IMR-90 (cell line): Measurements from ENCODE around the gene GTF2H1. TPM values are rescaled to one million over a fixed set of nuclear protein-coding genes. Genes with fewer than 3 reads are reported as not detected.

Experiments
- BHLHE40 ChIP-seq: fragments of 150-350 bp; IDR thresholded peaks from 2 replicates; pipeline ENCODE4 v1.6.1; 2016; ENCODE audit warnings: mild to moderate bottlenecking, low read depth, low read length
- CTCF ChIP-seq: conservative IDR thresholded peaks from 2 replicates; pipeline ENCODE4 v1.5.1; 2012; ENCODE audit warnings: mild to moderate bottlenecking, low read depth, low read length, improper control_type of control experiment
- MXI1 ChIP-seq: IDR thresholded peaks from 2 replicates; pipeline ENCODE4 v1.6.1; 2012; ENCODE audit warnings: low read depth, mild to moderate bottlenecking, low read length, moderate library complexity, borderline replicate concordance
- polyA plus RNA-seq, 3 experiments: library from polyadenylated mRNA; depleted of rRNA; stranded (reverse); fragments of >200 nt; gene quantifications; 2 replicates each; pipeline ENCODE4 v1.2.3, GENCODE V29; 2012; ENCODE audit warnings: low replicate concordance in 1 of 3
- total RNA-seq: library from RNA; depleted of rRNA; stranded (reverse); fragments of >200 nt; gene quantifications from 2 replicates; pipeline ENCODE4 v1.2.3, GENCODE V29; 2012

Gene GTF2H1
- total and polyA plus RNA-seq, 2 of the 4 experiments (the other 2 are of a cell fraction) = 25.0 to 67.0 TPM

- TF ChIP-seq CTCF (no peak), BHLHE40 (peak; percentile 95), MXI1 (peak; percentile 90)
Observed at GRCh38 chr11:18321969-18322711, at the start of gene GTF2H1, which contains the start of gene HPS5 (continued).
